Neutrophil (primary cell): Measurements from ENCODE around the gene CHTOP.

Experiments
- H3K27ac ChIP-seq: fragments of 200-600 bp; sonication (generic); 2 replicates; pipeline ENCODE4 v1.5.1; 2016; ENCODE audit warnings: mild to moderate bottlenecking, moderate library complexity
- H3K27me3 ChIP-seq: fragments of 200-600 bp; sonication (generic); 2 replicates; pipeline ENCODE4 v1.6.0; 2016; ENCODE audit warnings: mild to moderate bottlenecking
- H3K36me3 ChIP-seq: fragments of 200-600 bp; sonication (generic); 2 replicates; pipeline ENCODE4 v1.5.1; 2017
- H3K4me1 ChIP-seq, 2 experiments: fragments of 200-600 bp in 1 of 2; sonication (generic) in 1 of 2; 1 replicate in 1 of 2; 2 replicates in 1 of 2; pipeline versions ENCODE4 v1.5.1 to v1.6.1; 2013 to 2016; ENCODE audit warnings: low read depth in 1 of 2, low read length in 1 of 2, mild to moderate bottlenecking in 1 of 2, moderate library complexity in 1 of 2; ENCODE audit not compliant: control insufficient read depth in 1 of 2, insufficient read depth in 1 of 2
- H3K4me3 ChIP-seq, 2 experiments: fragments of 200-600 bp in 1 of 2; sonication (generic) in 1 of 2; 1 replicate in 1 of 2; 2 replicates in 1 of 2; pipeline ENCODE4 v1.5.1; 2013 to 2016; ENCODE audit warnings: low read depth in 1 of 2, low read length in 1 of 2, mild to moderate bottlenecking in 1 of 2, moderate library complexity in 1 of 2
- H3K9me3 ChIP-seq: fragments of 200-600 bp; sonication (generic); 2 replicates; pipeline ENCODE4 v1.5.1; 2016
- TF ChIP-seq, protein P1 (sequence below): fragments of 200-600 bp; sonication (generic); IDR thresholded peaks from 2 replicates; pipeline ENCODE4 v1.5.1; 2016; ENCODE audit warnings: antibody characterized with exemption

CHTOP gene

GRCh38 chr1:153626477-153626903 lies 7.4 kb upstream of the CHTOP start:
- Histone ChIP-seq H3K4me3 (no peak overlapping the region), H3K4me1 (no peaks in the 10 kb centered on the region), H3K27me3 (peaks cover 27% of the 10 kb centered on the region), H3K36me3 (no peaks in the 10 kb centered on the region), H3K9me3 (no peaks in the 10 kb centered on the region), H3K27ac (no peak overlapping the region)
- TF ChIP-seq, protein P1, sequence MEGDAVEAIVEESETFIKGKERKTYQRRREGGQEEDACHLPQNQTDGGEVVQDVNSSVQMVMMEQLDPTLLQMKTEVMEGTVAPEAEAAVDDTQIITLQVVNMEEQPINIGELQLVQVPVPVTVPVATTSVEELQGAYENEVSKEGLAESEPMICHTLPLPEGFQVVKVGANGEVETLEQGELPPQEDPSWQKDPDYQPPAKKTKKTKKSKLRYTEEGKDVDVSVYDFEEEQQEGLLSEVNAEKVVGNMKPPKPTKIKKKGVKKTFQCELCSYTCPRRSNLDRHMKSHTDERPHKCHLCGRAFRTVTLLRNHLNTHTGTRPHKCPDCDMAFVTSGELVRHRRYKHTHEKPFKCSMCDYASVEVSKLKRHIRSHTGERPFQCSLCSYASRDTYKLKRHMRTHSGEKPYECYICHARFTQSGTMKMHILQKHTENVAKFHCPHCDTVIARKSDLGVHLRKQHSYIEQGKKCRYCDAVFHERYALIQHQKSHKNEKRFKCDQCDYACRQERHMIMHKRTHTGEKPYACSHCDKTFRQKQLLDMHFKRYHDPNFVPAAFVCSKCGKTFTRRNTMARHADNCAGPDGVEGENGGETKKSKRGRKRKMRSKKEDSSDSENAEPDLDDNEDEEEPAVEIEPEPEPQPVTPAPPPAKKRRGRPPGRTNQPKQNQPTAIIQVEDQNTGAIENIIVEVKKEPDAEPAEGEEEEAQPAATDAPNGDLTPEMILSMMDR = no peak

DNA sequence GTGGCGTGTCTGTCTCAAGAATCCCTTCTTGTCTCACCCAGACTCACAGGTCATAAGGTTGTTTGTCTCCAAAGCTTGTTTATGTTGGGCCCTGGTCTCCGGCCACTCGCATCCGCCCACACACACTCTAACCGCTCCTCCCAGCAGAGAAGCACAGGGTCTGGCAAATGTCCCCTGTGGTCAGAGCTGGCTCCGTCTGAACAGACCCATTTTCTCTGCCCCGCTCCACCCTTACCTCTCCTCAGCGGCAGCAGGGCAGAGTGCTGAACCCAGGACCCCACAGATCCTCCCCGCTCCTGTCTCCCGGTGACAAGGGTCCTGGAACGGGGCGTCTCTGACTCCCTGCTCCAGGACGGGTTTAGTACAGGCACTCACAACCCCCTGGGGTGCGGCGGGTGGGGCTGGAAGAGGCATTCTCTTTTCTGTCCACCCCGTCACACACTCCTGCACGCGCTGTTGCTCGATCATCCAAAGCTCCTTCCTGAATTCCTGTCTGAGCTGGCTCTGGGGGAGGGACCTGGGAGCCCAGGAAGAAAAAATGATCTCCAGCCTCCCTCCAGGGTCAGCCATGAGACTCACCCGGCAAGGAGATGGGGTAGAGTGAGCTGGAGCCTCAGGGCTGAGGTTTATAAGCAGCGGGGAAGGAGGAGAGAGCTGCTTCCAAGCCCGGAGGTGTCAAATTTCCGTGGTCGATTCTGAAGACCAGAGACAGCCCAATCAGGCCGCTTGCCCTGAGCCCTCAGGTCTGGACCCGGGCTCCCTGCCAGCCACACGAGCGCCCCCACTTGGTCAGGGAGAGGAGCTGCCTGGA lies 6.8 kb upstream of the CHTOP start, which contains the start of gene S100A13:
S100A13 (minus strand) TSS at position 602 of the 811 bp plus-strand sequence. CDS start 1,033 bp downstream, outside the sequence.
- no peaks in the 10 kb centered on the region for H3K4me1 ChIP-seq
- H3K4me3 ChIP-seq = no peak within 1 kb of the TSS
- H3K27me3 ChIP-seq = peaks cover 27% of the 10 kb centered on the region
- no peaks in the 10 kb centered on the region for H3K36me3 ChIP-seq
- H3K27ac ChIP-seq = no peak within 1 kb of the TSS
- no peaks in the 10 kb centered on the region for H3K9me3 ChIP-seq
- TF ChIP-seq, protein P1 = no peak

DNA sequence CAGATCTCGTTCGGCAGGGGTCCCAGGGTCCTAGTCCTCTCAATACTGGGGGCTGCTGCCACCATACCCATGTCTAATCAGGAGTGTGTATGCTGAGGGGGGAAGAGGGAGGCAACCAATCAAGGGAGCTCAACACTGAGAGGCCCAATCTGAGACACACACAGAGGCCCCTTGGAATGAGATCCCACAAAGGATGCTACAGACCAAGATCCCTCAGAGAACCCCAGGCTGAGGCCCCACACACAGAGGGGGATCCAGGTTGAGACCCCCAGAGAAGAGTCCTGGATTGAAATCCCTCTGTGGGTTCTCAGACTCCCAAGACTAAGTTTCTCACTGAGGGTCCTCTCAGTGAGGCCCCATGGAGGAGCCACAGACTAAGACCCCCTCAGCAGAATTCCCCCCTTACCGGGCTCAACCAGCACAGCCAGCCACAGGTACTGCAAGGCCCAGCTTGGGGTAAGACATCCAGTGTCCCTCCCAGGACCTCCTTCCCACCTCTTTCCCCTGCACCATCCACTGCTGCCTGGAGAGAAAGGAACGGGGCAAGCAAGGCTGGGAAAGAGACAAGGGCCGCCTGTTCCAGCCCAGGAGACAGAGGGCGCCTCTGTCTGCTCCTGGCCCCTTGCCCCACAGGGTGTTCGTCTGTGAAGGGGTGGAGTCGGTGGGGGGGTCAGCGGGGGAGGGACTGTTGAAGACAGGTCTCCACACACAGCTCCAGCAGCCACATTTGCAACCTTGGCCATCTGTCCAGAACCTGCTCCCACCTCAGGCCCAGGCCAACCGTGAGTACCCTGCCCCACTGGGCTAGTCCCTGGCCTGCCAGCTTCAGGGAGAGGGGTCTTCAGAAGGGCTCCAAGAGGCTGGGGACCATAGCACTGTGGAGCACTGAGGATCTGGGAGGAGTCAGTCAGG lies 5.9 kb upstream of the CHTOP start, which contains the start of gene S100A1:
S100A1 (plus strand) TSS at position 720 of the 912 bp plus-strand sequence. CDS start 2,088 bp downstream, outside the sequence.
- Histone ChIP-seq H3K4me1 (no peaks in the 10 kb centered on the region), H3K27me3 (peaks cover 27% of the 10 kb centered on the region), H3K27ac (no peak within 1 kb of the TSS), H3K36me3 (no peaks in the 10 kb centered on the region), H3K4me3 (no peak within 1 kb of the TSS), H3K9me3 (no peaks in the 10 kb centered on the region)
- TF ChIP-seq, protein P1 = no peak

DNA sequence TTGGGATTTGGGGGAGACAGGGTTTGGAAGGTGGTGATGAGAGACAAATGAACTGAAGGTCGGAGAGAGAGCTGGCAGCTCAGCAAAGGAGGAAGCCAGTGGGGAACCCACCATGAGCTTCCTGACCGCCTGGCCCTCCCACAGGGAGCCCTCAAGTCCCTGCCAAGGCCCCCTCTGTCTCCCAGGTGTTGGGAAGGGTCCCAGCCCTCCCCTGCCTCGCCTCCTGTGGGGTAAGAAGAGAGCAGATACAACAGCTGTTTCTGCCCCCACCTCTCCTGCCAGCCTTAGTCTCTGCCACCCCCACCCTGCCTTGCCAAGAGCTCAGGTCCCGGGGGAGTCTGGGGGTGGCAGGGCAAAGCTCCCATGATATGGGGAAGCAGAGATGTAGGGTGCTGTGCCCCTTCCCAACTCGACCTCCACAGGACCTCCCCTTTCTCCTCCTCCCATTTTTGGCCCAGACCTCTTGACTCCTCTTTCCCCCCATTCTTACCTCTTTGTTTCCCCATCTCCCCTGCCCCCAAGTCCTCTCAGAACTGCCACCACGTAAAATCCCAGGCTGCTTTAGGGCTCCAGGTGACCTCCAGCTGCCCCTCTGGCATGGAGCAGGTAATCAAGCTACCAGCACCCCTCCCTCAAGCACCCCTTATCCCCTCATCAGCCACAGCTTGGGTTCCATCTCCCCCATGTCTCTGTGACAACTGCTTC lies 5.1 kb upstream of the CHTOP start:
- Histone ChIP-seq H3K9me3 (no peaks in the 10 kb centered on the region), H3K36me3 (no peaks in the 10 kb centered on the region), H3K4me3 (no peak overlapping the region), H3K27ac (no peak overlapping the region), H3K27me3 (peaks cover 27% of the 10 kb centered on the region), H3K4me1 (peaks cover 0 to 7% of the 10 kb centered on the region in 2 experiments)
- TF ChIP-seq, protein P1 = no peak

GRCh38 chr1:153629343-153629665 lies 4.6 kb upstream of the CHTOP start:
- Histone ChIP-seq H3K36me3 (no peaks in the 10 kb centered on the region), H3K4me1 (peaks cover under 1 to 8% of the 10 kb centered on the region in 2 experiments), H3K4me3 (no peak overlapping the region), H3K9me3 (no peaks in the 10 kb centered on the region), H3K27me3 (peaks cover 27% of the 10 kb centered on the region), H3K27ac (no peak overlapping the region)
- TF ChIP-seq, protein P1 = no peak
